ENCODE data around the gene CCDC196.
"Not testable (repeated sequence)": the region's sequence is repeated elsewhere in the genome, so short reads cannot be mapped to it uniquely, and the experiment has no call there.

The CCDC196 gene

GRCh38 chr14:66495218-66496098 is 9.3 kb downstream of the CCDC196 start:
- DNase-seq (ENCODE audit: low read depth), result no peak

GRCh38 chr14:66496188-66496807 is 10.1 kb downstream of the CCDC196 start:
- no peak for DNase-seq (ENCODE audit: low read depth)

GRCh38 chr14:66496911-66497310 is 10.7 kb downstream of the CCDC196 start:
- no peak for DNase-seq (ENCODE audit: low read depth)

GRCh38 chr14:66498311-66498710 is 12.1 kb downstream of the CCDC196 start:
- no peak for DNase-seq (ENCODE audit: low read depth)

- no peak for DNase-seq (ENCODE audit: low read depth)
These were observed 15.4 kb downstream of the CCDC196 start for GRCh38 chr14:66501592-66501991.

- not testable (repeated sequence) for DNase-seq (ENCODE audit: low read depth)
These were observed 16.7 kb downstream of the CCDC196 start for GRCh38 chr14:66502836-66503235.

GRCh38 chr14:66503532-66503931 is 17.4 kb downstream of the CCDC196 start:
- no peak for DNase-seq (ENCODE audit: low read depth)

- DNase-seq (ENCODE audit: low read depth), result no peak
These were observed 21.1 kb downstream of the CCDC196 start for GRCh38 chr14:66507181-66507721.

- peak; percentile 80 for DNase-seq (ENCODE audit: low read depth)
These were observed 21.8 kb downstream of the CCDC196 start, which contains the start of gene GPHN for GRCh38 chr14:66507722-66508546. GPHN (plus strand) TSS chr14:66508147.

- no peak for DNase-seq (ENCODE audit: low read depth)
These were observed 22.3 kb downstream of the CCDC196 start for GRCh38 chr14:66508547-66508845.

GRCh38 chr14:66508846-66509621 is 22.9 kb downstream of the CCDC196 start:
- DNase-seq (ENCODE audit: low read depth), result peak; percentile 21

- DNase-seq (ENCODE audit: low read depth), result no peak
These were observed 23.7 kb downstream of the CCDC196 start for GRCh38 chr14:66509874-66510273.

- no peak for DNase-seq (ENCODE audit: low read depth)
These were observed 25.7 kb downstream of the CCDC196 start for GRCh38 chr14:66511849-66512248.

GRCh38 chr14:66514213-66514612 is 28.0 kb downstream of the CCDC196 start:
- DNase-seq (ENCODE audit: low read depth), result no peak

GRCh38 chr14:66530526-66530925 is 44.4 kb downstream of the CCDC196 start:
- DNase-seq (ENCODE audit: low read depth), result no peak

- no peak for DNase-seq (ENCODE audit: low read depth)
These were observed 52.9 kb downstream of the CCDC196 start for GRCh38 chr14:66539034-66539433.

GRCh38 chr14:66540038-66540437 is 53.9 kb downstream of the CCDC196 start:
- no peak for DNase-seq (ENCODE audit: low read depth)

- DNase-seq (ENCODE audit: low read depth), result no peak
These were observed 55.5 kb downstream of the CCDC196 start for GRCh38 chr14:66541627-66542026.

- no peak for DNase-seq (ENCODE audit: low read depth)
These were observed 57.8 kb downstream of the CCDC196 start for GRCh38 chr14:66543996-66544395.

GRCh38 chr14:66545191-66545590 is 59.0 kb downstream of the CCDC196 start:
- DNase-seq (ENCODE audit: low read depth), result not testable (repeated sequence)

- DNase-seq (ENCODE audit: low read depth), result not testable (repeated sequence)
These were observed 59.6 kb downstream of the CCDC196 start for GRCh38 chr14:66545751-66546150.
